ENCODE data around the gene MRPL55.

Gene MRPL55

GRCh38 chr1:228109073-228109961, at the start of gene MRPL55:
Gene MRPL55 (minus strand): TSS chr1:228109299. CDS start chr1:228108260, 1,039 bp downstream.
- DNase-seq = peak; percentile 100

GRCh38 chr1:228158151-228159007, 49.3 kb upstream of the MRPL55 start:
- no peak for DNase-seq

DNA sequence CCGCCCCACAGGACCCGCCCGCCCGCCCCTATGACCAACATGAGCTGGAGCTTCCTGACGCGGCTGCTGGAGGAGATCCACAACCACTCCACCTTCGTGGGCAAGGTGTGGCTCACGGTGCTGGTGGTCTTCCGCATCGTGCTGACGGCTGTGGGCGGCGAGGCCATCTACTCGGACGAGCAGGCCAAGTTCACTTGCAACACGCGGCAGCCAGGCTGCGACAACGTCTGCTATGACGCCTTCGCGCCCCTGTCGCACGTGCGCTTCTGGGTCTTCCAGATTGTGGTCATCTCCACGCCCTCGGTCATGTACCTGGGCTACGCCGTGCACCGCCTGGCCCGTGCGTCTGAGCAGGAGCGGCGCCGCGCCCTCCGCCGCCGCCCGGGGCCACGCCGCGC, 48.6 kb upstream of the MRPL55 start:
- no peak for DNase-seq

DNA sequence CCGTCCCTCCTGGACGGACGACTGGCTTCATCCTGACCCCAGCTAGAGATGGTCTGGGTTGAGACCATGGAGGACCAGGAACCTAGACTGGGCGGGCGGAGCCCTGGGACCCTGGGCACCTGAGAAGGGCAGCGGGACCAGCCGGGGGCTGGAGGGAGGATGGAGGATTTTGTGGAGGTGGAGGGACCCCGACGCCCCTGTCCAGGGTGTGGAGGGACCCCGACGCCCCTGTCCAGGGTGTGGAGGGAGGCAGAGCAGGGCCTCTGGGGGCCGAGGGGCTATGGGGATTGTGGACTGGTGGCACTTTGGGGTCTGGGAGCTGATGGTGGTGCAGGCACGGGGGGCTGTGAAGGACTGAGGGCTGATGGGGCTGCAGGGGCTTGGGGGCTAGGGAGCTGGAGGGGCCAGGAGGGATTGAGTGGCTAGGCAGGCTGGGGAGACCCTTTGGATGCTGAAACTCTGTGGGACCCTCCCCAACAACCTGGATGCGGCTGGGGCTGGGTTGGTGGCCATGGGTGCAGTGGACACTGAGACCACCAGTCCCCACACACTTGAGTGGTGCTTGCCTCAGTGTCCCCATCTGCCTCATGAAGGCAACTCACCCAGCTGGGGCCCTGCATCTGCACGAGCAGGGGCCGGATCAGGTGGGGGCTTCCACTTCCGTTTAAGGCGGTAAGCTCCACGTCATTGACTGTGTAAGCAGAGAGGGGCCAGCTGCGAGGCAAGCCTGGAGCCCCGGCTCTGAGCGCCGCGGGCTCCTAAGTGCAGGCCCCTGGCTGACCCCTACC, 48.0 kb upstream of the MRPL55 start:
- DNase-seq = no peak

DNA sequence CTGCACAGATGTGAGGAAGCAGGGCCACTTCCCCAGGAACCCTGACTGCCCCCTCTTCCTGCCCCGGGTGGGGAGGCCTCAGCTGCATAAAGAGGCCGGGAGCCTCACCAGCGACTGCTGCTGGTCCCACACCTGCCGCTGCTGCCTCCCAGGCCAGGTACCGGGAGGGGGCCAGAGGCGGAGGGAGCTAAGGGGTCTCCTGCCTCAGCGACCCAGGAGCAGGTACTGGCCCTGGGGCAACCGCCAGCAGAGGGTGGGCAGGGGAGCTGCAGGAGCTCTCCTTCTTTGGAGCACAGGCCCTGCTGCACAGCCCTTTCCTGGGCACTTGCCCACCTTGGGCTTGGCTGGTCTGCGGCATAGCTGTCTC, 47.4 kb upstream of the MRPL55 start:
- no peak for DNase-seq

GRCh38 chr1:228155596-228156514, 46.8 kb upstream of the MRPL55 start:
- DNase-seq = no peak

GRCh38 chr1:228154670-228155571, 45.8 kb upstream of the MRPL55 start:
- peak; percentile 25 for DNase-seq

DNA sequence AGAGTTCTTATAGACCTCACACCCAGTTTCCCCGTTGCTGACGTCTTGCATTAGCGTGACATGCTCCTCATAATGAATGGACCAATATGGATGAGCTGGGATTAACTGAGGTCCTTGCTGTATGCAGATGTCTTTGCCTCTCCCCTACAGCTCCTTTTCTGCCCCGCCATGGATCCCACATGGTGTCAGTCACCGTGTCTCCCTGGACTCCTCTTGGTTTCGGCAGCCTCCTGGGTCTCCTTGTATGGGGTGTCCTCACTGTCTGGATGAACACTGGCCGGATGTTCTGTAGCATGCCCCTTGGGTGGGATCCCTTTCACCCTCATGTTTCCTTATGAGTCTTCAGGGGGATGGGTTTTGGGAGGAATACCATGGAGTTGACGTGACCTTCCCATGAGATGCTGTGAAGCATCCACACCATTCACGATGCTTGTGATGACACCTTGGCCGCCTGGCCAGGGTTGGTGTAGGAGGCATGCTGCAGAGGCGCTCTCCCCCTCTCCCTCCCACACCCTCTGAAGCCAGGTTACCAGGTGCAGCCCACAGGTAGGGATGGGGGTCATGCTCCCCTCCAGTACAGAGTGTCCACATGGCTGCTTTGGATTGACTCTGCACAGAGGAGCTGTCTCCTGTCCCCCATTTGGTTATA, 45.0 kb upstream of the MRPL55 start:
- no peak for DNase-seq

- DNase-seq = no peak
Measured at GRCh38 chr1:228152918-228153258, 43.8 kb upstream of the MRPL55 start.

DNA sequence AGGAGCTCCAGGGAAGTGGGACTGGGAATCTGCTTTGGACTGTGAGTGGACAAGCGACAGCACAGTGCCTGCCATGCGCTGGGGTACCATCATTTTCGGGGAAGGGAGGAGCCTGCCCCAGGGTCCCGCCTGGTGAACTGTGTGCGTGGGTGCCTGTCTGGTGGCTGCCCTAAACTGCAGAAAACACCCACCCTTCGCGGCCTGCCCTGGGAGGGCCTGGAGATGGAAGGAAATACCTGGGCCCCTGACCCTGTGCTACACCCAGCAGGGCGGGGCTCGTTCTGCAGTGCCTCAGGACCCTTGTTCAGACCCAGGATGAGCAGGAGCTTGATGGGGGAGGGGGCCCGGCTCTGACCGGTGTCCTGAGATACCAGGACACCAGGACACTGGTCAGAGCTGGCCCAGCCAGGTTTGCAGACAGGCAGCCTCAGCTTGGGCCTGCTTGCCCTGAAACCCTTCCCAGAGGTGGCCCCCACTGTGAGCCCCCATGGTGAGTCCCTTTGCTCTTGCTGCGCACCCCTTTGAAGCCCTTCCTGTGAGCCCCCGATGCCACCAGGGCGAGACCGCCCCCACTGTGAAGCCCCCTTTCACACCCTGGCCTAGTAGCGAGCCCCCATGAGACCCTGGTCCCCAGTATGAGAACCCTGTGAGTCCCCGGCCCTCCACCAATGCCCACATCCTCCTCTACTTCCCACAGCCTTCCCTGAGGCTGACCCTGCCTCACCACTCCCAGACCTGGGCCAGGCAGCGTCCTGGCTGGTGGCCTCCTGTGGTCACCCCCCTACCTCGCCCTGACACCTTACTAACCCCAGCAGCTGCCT, 43.2 kb upstream of the MRPL55 start:
- no peak for DNase-seq

DNA sequence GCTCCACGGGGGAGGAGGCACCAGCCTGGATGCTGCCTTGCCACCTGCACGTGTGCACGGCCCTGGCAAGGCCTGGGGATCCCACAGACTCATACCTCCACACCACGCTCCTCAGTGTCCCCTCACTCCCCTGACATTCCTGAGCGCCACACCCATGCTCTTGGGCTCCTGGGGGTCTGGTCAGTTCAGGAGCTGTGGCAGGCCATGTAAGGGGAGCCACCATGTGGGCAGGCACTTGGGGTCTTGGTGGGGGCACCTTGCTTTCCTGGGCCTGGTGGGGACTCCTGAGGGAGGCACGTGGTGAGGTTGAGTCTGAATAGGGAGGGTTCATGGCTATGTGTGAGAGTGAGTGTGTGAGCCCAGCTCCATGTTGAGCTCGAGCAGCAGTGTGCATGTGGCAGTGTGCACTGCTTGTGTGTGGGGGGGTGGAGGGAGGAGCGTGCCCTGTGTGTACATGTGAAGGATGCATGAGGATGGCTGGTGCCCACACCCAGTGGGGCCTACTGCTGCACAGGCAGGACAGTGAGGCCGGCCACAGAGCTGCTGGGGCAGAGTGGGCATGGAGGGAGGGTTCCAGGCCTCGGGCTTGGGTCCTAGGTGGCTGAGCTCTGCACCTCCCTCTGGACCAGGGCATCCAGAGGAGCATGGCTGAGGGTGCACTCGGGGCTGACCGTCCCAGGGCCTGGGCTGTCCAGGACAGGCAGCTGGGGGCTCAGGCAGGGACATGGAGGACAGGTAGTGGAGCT, 42.3 kb upstream of the MRPL55 start:
- no peak for DNase-seq

DNA sequence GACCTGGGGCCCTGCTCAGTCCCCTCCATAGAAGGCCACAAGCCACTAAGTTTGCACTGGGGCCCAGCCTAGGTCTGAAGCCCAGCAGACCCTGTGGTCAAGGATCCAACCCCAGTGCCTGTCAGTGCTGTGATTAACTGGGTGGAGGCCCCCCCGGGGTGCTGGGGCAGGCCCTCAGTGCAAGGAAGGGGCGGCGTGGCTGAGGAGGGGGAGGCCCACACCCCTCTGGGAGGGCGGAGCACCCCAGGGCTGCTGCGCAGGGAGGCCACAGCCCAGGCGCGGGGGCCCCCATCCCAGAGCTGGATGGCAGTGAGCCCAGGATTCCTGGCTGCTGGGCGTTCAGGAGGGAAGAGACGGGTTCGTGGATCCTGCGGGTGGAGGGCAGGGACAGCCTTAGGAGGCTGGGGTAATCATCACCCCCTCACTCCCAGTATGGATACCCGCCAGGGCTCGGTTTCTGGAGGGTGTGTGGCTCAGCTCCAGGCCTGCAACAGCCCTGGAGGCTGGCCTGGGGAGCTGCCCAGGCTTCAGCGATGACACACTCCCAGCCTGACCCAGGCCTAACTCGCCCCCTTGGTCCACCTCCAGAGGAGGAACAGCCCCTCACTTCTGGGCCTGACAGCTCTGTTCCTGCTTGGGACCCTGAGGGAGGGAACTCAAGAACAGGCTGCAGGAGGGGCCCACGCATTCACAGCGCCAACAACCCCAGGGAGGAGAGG, 41.5 kb upstream of the MRPL55 start:
- DNase-seq = no peak

GRCh38 chr1:228150120-228150460, 41.0 kb upstream of the MRPL55 start:
- DNase-seq = no peak

GRCh38 chr1:228149406-228150119, 40.5 kb upstream of the MRPL55 start, which contains the start of gene GJC2:
Gene GJC2 (plus strand): TSS chr1:228149930. CDS start chr1:228157759, 7,829 bp downstream.
- no peak for DNase-seq

- DNase-seq = no peak
Measured at GRCh38 chr1:228148935-228149405, 39.9 kb upstream of the MRPL55 start.

GRCh38 chr1:228148196-228148861, 39.2 kb upstream of the MRPL55 start:
- DNase-seq = no peak

DNA sequence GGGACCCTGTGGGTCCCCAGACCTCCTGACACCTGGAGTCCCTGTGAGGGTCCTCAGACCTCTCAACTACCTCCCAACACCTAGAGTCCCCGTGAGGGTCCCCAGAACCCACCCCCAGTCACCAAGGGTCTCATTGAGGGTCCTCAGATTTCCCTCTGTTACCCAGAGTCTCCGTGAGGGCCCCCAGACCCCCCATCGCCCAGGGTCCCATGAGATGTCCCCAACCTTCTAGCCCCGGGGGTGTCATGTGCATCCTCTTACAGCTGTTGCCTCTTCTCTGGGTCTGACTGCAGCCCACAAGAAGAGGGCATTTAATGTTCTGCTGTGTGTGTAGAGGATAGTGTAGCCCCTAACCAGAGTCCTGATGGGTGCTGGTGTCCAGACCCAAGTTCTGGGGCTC, 38.7 kb upstream of the MRPL55 start:
- no peak for DNase-seq
